Activated CD4-positive, alpha-beta memory T cell treated with anti-CD3 and anti-CD28 coated beads, Interleukin-2, amount 10 ng/mL, durations not matched to agents 7 days and 5 days (primary cell): ENCODE data around the gene DOLPP1. TPM values are rescaled to one million over a fixed set of nuclear protein-coding genes. Genes with fewer than 3 reads are reported as not detected.

Source experiments
- CTCF ChIA-PET: fragments of 350-600 bp; sonication (Branson Sonifier 250); formaldehyde crosslinking; loops from one replicate; lab custom pipeline; 2021; ENCODE audit warnings: antibody characterized with exemption, inconsistent platforms; lab: Charles Lee
- POLR2A ChIA-PET: fragments of 350-600 bp; sonication (Branson Sonifier 250); formaldehyde crosslinking; loops from one replicate; lab custom pipeline; 2021; ENCODE audit warnings: antibody characterized with exemption; lab: Charles Lee
- DNase-seq: peaks from one replicate; pipeline ENCODE4 v3.0.0-alpha.2; 2020
- H3K27ac Mint-ChIP-seq: one replicate; pipeline ENCODE4 v1.8.0; 2021; ENCODE audit warnings: mild to moderate bottlenecking, mixed read lengths
- H3K27me3 Mint-ChIP-seq: one replicate; pipeline ENCODE4 v1.8.0; 2021; ENCODE audit warnings: mixed read lengths
- H3K36me3 Mint-ChIP-seq: one replicate; pipeline ENCODE4 v1.8.0; 2021; ENCODE audit warnings: low read depth, mixed read lengths
- H3K4me1 Mint-ChIP-seq: one replicate; pipeline ENCODE4 v1.8.0; 2021; ENCODE audit warnings: mixed read lengths
- H3K4me3 Mint-ChIP-seq: one replicate; pipeline ENCODE4 v1.8.0; 2021; ENCODE audit warnings: mild to moderate bottlenecking, mixed read lengths
- H3K9me3 Mint-ChIP-seq: one replicate; pipeline ENCODE4 v1.8.0; 2021; ENCODE audit warnings: mixed read lengths
- total RNA-seq, 2 experiments: library from RNA; stranded (reverse); gene quantifications; one replicate each; pipeline ENCODE4 v1.2.3, GENCODE V29; 2021

The DOLPP1 gene
- total RNA-seq, 2 experiments from 2014 or later, result 12.9 to 16.3 TPM

GRCh38 chr9:129069862-129070641 lies 10.9 kb upstream of the DOLPP1 start:
- DNase-seq, result no peak
- Mint-ChIP-seq H3K4me1 (peaks cover 39% of the 10 kb centered on the region), H3K9me3 (no peaks in the 10 kb centered on the region), H3K4me3 (no peak overlapping the region), H3K27me3 (no peaks in the 10 kb centered on the region), H3K36me3 (peaks cover 15% of the 10 kb centered on the region), H3K27ac (no peak overlapping the region)
- POLR2A ChIA-PET, result interaction anchor here (1.5 to 4.6 kb wide), 2 partner anchors 11 to 517 kb away, joined by 5 to 25 read pairs; partner anchors contain the start of genes DOLPP1 and SPTAN1
- CTCF ChIA-PET, result no interaction called here

- H3K36me3 Mint-ChIP-seq, result peaks cover 10% of the 10 kb centered on the region
- H3K9me3 Mint-ChIP-seq, result no peaks in the 10 kb centered on the region
- ChIA-PET CTCF (no interaction called here), POLR2A (interaction anchor here (0.9 to 4.6 kb wide), 2 partner anchors 10 to 33 kb away, joined by 3 to 25 read pairs; partner anchors contain the start of gene DOLPP1)
- peaks cover 39% of the 10 kb centered on the region for H3K4me1 Mint-ChIP-seq
- no peak overlapping the region for H3K4me3 Mint-ChIP-seq
- no peak for DNase-seq
- no peak overlapping the region for H3K27ac Mint-ChIP-seq
- H3K27me3 Mint-ChIP-seq, result no peaks in the 10 kb centered on the region
Measured at GRCh38 chr9:129070696-129071525, 10.0 kb upstream of the DOLPP1 start.

- Mint-ChIP-seq H3K4me3 (no peak overlapping the region), H3K4me1 (peaks cover 39% of the 10 kb centered on the region), H3K27me3 (no peaks in the 10 kb centered on the region), H3K36me3 (peaks cover 8% of the 10 kb centered on the region), H3K9me3 (no peaks in the 10 kb centered on the region), H3K27ac (peak overlapping the region; percentile 52)
- DNase-seq, result peak; percentile 54
- ChIA-PET POLR2A (interaction anchor here (0.9 to 4.6 kb wide), 2 partner anchors 10 to 34 kb away, joined by 3 to 25 read pairs; partner anchors contain the start of gene DOLPP1), CTCF (interaction anchor here (0.5 kb wide), 1 partner anchor 100 kb away, joined by 3 read pairs; no protein-coding TSS in a partner anchor)
Measured at GRCh38 chr9:129071526-129072126, 9.3 kb upstream of the DOLPP1 start.

GRCh38 chr9:129072171-129072570 lies 8.7 kb upstream of the DOLPP1 start:
- ChIA-PET CTCF (interaction anchor here (0.5 kb wide), 1 partner anchor 100 kb away, joined by 3 read pairs; no protein-coding TSS in a partner anchor), POLR2A (interaction anchor here (0.9 to 4.6 kb wide), 2 partner anchors 9 to 35 kb away, joined by 3 to 25 read pairs; partner anchors contain the start of gene DOLPP1)
- no peaks in the 10 kb centered on the region for H3K27me3 Mint-ChIP-seq
- peaks cover 8% of the 10 kb centered on the region for H3K36me3 Mint-ChIP-seq
- H3K4me3 Mint-ChIP-seq, result no peak overlapping the region
- DNase-seq, result no peak
- H3K4me1 Mint-ChIP-seq, result peaks cover 39% of the 10 kb centered on the region
- peak overlapping the region; percentile 52 for H3K27ac Mint-ChIP-seq
- H3K9me3 Mint-ChIP-seq, result no peaks in the 10 kb centered on the region

GRCh38 chr9:129073404-129073803 lies 7.5 kb upstream of the DOLPP1 start:
- DNase-seq, result no peak
- POLR2A ChIA-PET, result no interaction called here
- Mint-ChIP-seq H3K27ac (peak overlapping the region; percentile 74), H3K36me3 (peaks cover 7% of the 10 kb centered on the region), H3K27me3 (no peaks in the 10 kb centered on the region), H3K4me1 (peaks cover 37% of the 10 kb centered on the region), H3K4me3 (no peak overlapping the region), H3K9me3 (no peaks in the 10 kb centered on the region)
- CTCF ChIA-PET, result interaction anchor here (1.5 kb wide), 1 partner anchor 58 kb away, joined by 4 read pairs; no protein-coding TSS in a partner anchor

GRCh38 chr9:129074106-129074505 lies 6.8 kb upstream of the DOLPP1 start:
- ChIA-PET CTCF (interaction anchor here (1.5 kb wide), 1 partner anchor 58 kb away, joined by 4 read pairs; no protein-coding TSS in a partner anchor), POLR2A (no interaction called here)
- H3K4me1 Mint-ChIP-seq, result peaks cover 31% of the 10 kb centered on the region
- no peak overlapping the region for H3K27ac Mint-ChIP-seq
- H3K27me3 Mint-ChIP-seq, result no peaks in the 10 kb centered on the region
- DNase-seq, result no peak
- H3K9me3 Mint-ChIP-seq, result no peaks in the 10 kb centered on the region
- peaks cover 2% of the 10 kb centered on the region for H3K36me3 Mint-ChIP-seq
- no peak overlapping the region for H3K4me3 Mint-ChIP-seq

- POLR2A ChIA-PET, result interaction anchor here (0.6 kb wide), 1 partner anchor 180 kb away, joined by 3 read pairs; no protein-coding TSS in a partner anchor
- CTCF ChIA-PET, result no interaction called here
Measured at GRCh38 chr9:129075996-129076639, 4.8 kb upstream of the DOLPP1 start.

GRCh38 chr9:129076640-129077037 lies 4.3 kb upstream of the DOLPP1 start:
- H3K4me1 Mint-ChIP-seq, result peaks cover 34% of the 10 kb centered on the region
- no peak overlapping the region for H3K4me3 Mint-ChIP-seq
- no peaks in the 10 kb centered on the region for H3K27me3 Mint-ChIP-seq
- peaks cover 2% of the 10 kb centered on the region for H3K36me3 Mint-ChIP-seq
- ChIA-PET CTCF (no interaction called here), POLR2A (interaction anchor here (0.6 kb wide), 1 partner anchor 181 kb away, joined by 3 read pairs; no protein-coding TSS in a partner anchor)
- no peak for DNase-seq
- no peaks in the 10 kb centered on the region for H3K9me3 Mint-ChIP-seq
- no peak overlapping the region for H3K27ac Mint-ChIP-seq

More at GRCh38 chr9:129075996-129076639, 4.8 kb upstream of the DOLPP1 start:
- peaks cover 35% of the 10 kb centered on the region for H3K4me1 Mint-ChIP-seq
- no peak overlapping the region for H3K27ac Mint-ChIP-seq
- no peaks in the 10 kb centered on the region for H3K9me3 Mint-ChIP-seq
- H3K36me3 Mint-ChIP-seq, result peaks cover 2% of the 10 kb centered on the region
- no peak overlapping the region for H3K4me3 Mint-ChIP-seq
- H3K27me3 Mint-ChIP-seq, result no peaks in the 10 kb centered on the region
- no peak for DNase-seq

- Mint-ChIP-seq H3K27me3 (no peaks in the 10 kb centered on the region), H3K27ac (no peak overlapping the region), H3K4me1 (peaks cover 36% of the 10 kb centered on the region), H3K4me3 (no peak overlapping the region), H3K9me3 (no peaks in the 10 kb centered on the region), H3K36me3 (no peaks in the 10 kb centered on the region)
- ChIA-PET POLR2A (interaction anchor here (0.8 to 1.1 kb wide), 2 partner anchors 10 to 34 kb away, joined by 3 to 4 read pairs; partner anchors contain the start of gene PTPA), CTCF (no interaction called here)
- DNase-seq, result no peak
Measured at GRCh38 chr9:129077236-129077635, 3.7 kb upstream of the DOLPP1 start.

- CTCF ChIA-PET, result no interaction called here
- Mint-ChIP-seq H3K27me3 (no peaks in the 10 kb centered on the region), H3K27ac (no peak overlapping the region), H3K4me3 (peak overlapping the region; percentile 39), H3K36me3 (no peaks in the 10 kb centered on the region), H3K4me1 (peaks cover 35% of the 10 kb centered on the region), H3K9me3 (no peaks in the 10 kb centered on the region)
- no peak for DNase-seq
- POLR2A ChIA-PET, result no interaction called here
Measured at GRCh38 chr9:129078691-129079503, 2.0 kb upstream of the DOLPP1 start.

- ChIA-PET POLR2A (interaction anchor here (1.2 to 3.1 kb wide), 5 partner anchors 10 to 395 kb away, joined by 3 to 25 read pairs (median 5); partner anchors contain the start of gene PTPA), CTCF (interaction anchor here (1.0 to 2.6 kb wide), 4 partner anchors 23 to 60 kb away, joined by 3 to 11 read pairs (median 6); partner anchors contain the start of gene MIGA2)
Measured at GRCh38 chr9:129079829-129080228, 1.1 kb upstream of the DOLPP1 start.

More at GRCh38 chr9:129079829-129080228, 1.1 kb upstream of the DOLPP1 start:
- Mint-ChIP-seq H3K36me3 (no peaks in the 10 kb centered on the region), H3K27me3 (no peaks in the 10 kb centered on the region), H3K4me1 (peaks cover 28% of the 10 kb centered on the region), H3K9me3 (no peaks in the 10 kb centered on the region), H3K27ac (no peak overlapping the region), H3K4me3 (peak overlapping the region; percentile 87)
- no peak for DNase-seq
